GM12891 (cell line): Measurements from ENCODE around the gene DGKI.

Source experiments
- POLR2A ChIP-seq: IDR thresholded peaks from 2 replicates; pipeline ENCODE4 v1.6.1; 2011; ENCODE audit warnings: low read depth, low read length, control low read depth
- POLR2AphosphoS5 ChIP-seq: IDR thresholded peaks from 2 replicates; pipeline ENCODE4 v1.6.1; 2011; ENCODE audit warnings: low read depth, low read length, control low read depth
- SPI1 ChIP-seq: IDR thresholded peaks from 2 replicates; pipeline ENCODE4 v1.6.1; 2011; ENCODE audit warnings: low read depth, low read length, control low read depth
- TAF1 ChIP-seq: IDR thresholded peaks from 2 replicates; pipeline ENCODE4 v1.6.1; 2011; ENCODE audit warnings: low read depth, low read length, control low read depth

DNA sequence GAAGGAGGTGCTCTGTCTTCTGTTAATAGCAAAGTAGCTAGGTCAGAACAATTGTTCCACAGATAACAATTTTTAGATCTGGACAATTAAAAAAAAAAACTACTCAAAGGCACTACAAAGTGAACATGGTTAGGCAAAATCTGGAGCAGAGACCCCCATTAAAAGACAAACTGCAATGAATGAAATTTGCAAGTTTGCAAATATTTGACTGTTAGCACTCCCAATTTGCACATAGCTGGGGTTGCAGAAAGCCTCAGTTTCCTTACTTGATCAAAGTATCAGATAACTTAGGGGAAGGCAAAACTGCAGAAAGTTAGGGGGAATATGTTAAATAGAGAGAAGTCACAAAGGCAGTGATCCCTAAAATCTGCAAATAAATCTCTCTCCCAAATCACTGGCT is 68.3 kb downstream of the DGKI start:
- TF ChIP-seq TAF1 (no peak), POLR2A (no peak), POLR2AphosphoS5 (no peak), SPI1 (no peak)
